Mesendoderm (in vitro differentiated cells): Measurements from ENCODE around the gene SDHD.

Experiments
- DNase-seq: peaks from one replicate; pipeline ENCODE4 v3.0.0; 2013
- H2AK5ac ChIP-seq: 2 replicates; pipeline ENCODE4 v1.6.1; 2013; ENCODE audit warnings: low read length, inconsistent platforms
- H2BK120ac ChIP-seq: 2 replicates; pipeline ENCODE4 v1.6.1; 2013; ENCODE audit warnings: low read depth, mild to moderate bottlenecking, low read length, moderate library complexity, mixed read lengths
- H2BK15ac ChIP-seq: replicated peaks from 2 replicates; pipeline ENCODE4 v1.6.1; 2013; ENCODE audit warnings: low read depth, mild to moderate bottlenecking, moderate library complexity
- H2BK5ac ChIP-seq: 2 replicates; pipeline ENCODE4 v1.6.1; 2013; ENCODE audit warnings: low read length, inconsistent platforms
- H3K18ac ChIP-seq: 2 replicates; pipeline ENCODE4 v1.6.1; 2013; ENCODE audit warnings: mild to moderate bottlenecking, low read length, mixed read lengths
- H3K23ac ChIP-seq: one replicate; pipeline ENCODE4 v1.6.1; 2013; ENCODE audit warnings: low read length
- H3K27ac ChIP-seq: 2 replicates; pipeline ENCODE4 v1.5.1; 2013; ENCODE audit warnings: low read depth, mild to moderate bottlenecking, inconsistent platforms, low read length, moderate library complexity
- H3K27me3 ChIP-seq: 2 replicates; pipeline ENCODE4 v1.6.1; 2013; ENCODE audit warnings: low read length, control low read depth, mild to moderate bottlenecking, inconsistent platforms; ENCODE audit not compliant: insufficient read depth, poor library complexity
- H3K36me3 ChIP-seq: 2 replicates; pipeline ENCODE4 v1.6.1; 2013; ENCODE audit warnings: low read length, inconsistent platforms; ENCODE audit not compliant: control insufficient read depth, insufficient read depth
- H3K4ac ChIP-seq: one replicate; pipeline ENCODE4 v1.6.1; 2013; ENCODE audit warnings: low read depth, mild to moderate bottlenecking, low read length, moderate library complexity
- H3K4me1 ChIP-seq: 2 replicates; pipeline ENCODE4 v1.6.1; 2013; ENCODE audit warnings: low read depth, low read length, inconsistent platforms; ENCODE audit not compliant: control insufficient read depth
- H3K4me2 ChIP-seq: 2 replicates; pipeline ENCODE4 v1.6.1; 2013; ENCODE audit warnings: low read length
- H3K4me3 ChIP-seq: 2 replicates; pipeline ENCODE4 v1.5.1; 2013; ENCODE audit warnings: mild to moderate bottlenecking, low read length
- H3K56ac ChIP-seq: one replicate; pipeline ENCODE4 v1.6.1; 2013; ENCODE audit warnings: low read length
- H3K79me1 ChIP-seq: 2 replicates; pipeline ENCODE4 v1.6.1; 2013; ENCODE audit warnings: low read length, inconsistent platforms
- H3K79me2 ChIP-seq: 2 replicates; pipeline ENCODE4 v1.6.1; 2013; ENCODE audit warnings: mild to moderate bottlenecking, low read length; ENCODE audit not compliant: control insufficient read depth, insufficient read depth
- H3K9ac ChIP-seq: 2 replicates; pipeline ENCODE4 v1.6.1; 2013; ENCODE audit warnings: low read length, inconsistent platforms
- H4K5ac ChIP-seq: one replicate; pipeline ENCODE4 v1.6.1; 2013; ENCODE audit warnings: low read length
- H4K8ac ChIP-seq: one replicate; pipeline ENCODE4 v1.6.1; 2013; ENCODE audit warnings: low read depth, mild to moderate bottlenecking, control low read depth, low read length, moderate library complexity
- WGBS: extraction: QIAGEN DNeasy Blood & Tissue Kit; methylation state at CpG from one replicate; pipeline ENCODE4 v1.1.7; 2013; ENCODE audit warnings: low lambda C conversion rate, missing lambda C conversion rate; ENCODE audit not compliant: insufficient coverage; ENCODE audit errors: extremely low coverage; 5-methylcytosine and 5-hydroxymethylcytosine counted together

SDHD gene

DNA sequence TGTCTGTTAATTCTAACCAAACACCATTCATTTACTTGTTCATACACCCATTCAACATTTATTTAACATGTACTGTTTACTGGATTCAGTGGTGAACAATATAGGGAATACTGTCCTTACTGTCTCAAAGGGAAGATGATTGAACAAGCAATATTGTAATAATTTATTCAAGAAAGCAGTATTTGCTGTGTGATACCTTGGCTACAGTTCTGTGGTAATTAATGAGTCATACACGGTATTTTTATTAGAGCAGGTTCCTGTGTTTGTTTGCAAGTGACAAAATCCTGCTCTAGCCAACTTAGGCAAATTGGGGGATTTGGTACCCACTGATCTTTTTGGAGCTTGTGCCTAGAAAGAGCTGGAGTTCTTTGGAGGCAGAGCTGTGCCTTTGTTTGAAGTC is 28.6 kb upstream of the SDHD start:
- Histone ChIP-seq H3K23ac (no peak overlapping the region), H3K4me1 (no peaks in the 10 kb centered on the region), H4K8ac (no peak overlapping the region), H3K9ac (no peak overlapping the region), H3K36me3 (peaks cover 6% of the 10 kb centered on the region), H3K4me3 (no peak overlapping the region), H2AK5ac (no peak overlapping the region), H3K79me2 (no peaks in the 10 kb centered on the region), H3K56ac (no peak overlapping the region), H2BK120ac (no peak overlapping the region), H3K4ac (no peak overlapping the region), H3K18ac (no peak overlapping the region), H3K79me1 (no peaks in the 10 kb centered on the region), H3K27me3 (no peaks in the 10 kb centered on the region), H2BK15ac (no peak overlapping the region), H3K4me2 (no peak overlapping the region), H3K27ac (no peak overlapping the region), H4K5ac (no peak overlapping the region), H2BK5ac (no peak overlapping the region)
- DNase-seq = no peak
- no CpG with 5 or more reads among the region's 1 CpG for WGBS

DNA sequence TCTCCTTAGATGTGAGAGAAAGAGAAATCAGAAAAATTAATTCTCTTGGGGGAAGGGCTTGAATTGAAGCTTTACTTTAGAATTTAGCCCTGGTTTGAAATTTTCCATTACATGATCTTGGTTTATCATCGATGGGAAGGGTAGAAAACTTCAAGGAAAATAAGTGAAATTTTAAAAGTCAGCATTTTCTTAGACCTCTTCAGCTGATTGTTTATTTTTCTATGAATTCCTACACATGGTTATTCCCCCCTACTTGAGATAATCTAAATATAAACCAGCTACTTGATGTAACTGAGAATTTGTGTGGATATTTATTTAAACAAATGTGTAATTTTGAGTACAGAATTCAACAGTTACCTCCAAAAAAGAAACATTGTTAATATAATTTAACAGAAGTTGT is 23.8 kb upstream of the SDHD start:
- Histone ChIP-seq H2BK120ac (no peak overlapping the region), H3K79me2 (no peaks in the 10 kb centered on the region), H3K4ac (no peak overlapping the region), H3K4me2 (no peak overlapping the region), H2AK5ac (no peak overlapping the region), H3K4me1 (no peaks in the 10 kb centered on the region), H3K4me3 (no peak overlapping the region), H3K36me3 (peaks cover 4% of the 10 kb centered on the region), H2BK5ac (no peak overlapping the region), H3K18ac (no peak overlapping the region), H3K79me1 (no peaks in the 10 kb centered on the region), H3K23ac (no peak overlapping the region), H3K9ac (no peak overlapping the region), H2BK15ac (no peak overlapping the region), H3K27me3 (no peaks in the 10 kb centered on the region), H3K27ac (no peak overlapping the region), H3K56ac (no peak overlapping the region), H4K8ac (no peak overlapping the region), H4K5ac (no peak overlapping the region)
- WGBS = no CpG with 5 or more reads among the region's 1 CpG
- no peak for DNase-seq

DNA sequence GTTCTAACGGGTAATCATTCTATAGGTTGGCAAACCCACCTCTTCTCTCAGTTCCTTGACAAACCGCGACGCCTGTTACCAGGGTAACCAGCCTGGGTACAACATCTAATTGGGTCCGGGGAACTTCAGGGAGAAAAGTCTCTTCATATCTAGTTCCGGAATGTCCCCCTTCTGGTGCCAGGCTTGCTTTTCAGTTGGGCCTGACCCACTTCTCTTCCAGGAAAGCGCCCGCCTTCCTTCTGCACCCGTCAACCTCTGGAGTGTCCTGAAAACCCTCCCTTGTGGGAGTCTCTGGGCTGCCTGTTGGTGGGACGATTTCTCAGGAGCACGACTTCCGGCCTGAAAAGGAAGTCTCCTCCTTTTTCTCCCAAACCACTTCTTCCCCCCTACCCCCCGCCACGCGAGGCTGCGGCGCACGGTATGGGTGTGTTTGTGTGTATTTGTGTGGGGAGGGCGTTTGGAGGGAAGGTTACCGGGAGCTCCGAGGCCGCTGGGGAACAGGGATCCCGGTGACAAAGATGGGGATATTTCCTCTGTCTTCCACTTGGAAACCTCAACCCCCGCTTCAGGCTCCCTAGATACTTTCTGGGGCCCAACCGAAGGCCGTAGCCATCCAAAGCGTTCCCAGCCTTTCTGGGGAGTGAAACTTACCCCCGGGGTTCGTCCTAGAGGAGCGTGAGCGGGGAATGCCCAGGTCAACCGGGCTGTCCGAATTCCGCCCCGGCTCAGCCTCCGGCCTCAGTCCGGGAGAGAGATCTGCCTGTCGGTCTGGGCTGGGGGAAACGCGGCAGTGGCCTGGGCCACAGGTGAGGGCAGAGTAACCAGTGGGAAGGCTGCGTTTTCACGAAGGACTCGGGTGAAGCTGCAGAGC is 12.5 kb upstream of the SDHD start, which contains the start of the genes NKAPD1 and PIH1D2:
NKAPD1 (plus strand) TSS at position 359 of the 871 bp plus-strand sequence. CDS start 1,276 bp downstream, outside the sequence.
PIH1D2 (minus strand) TSS at position 77 of the 871 bp plus-strand sequence. CDS start 843 bp downstream, outside the sequence.
- peaks cover 2% of the 10 kb centered on the region for H3K36me3 ChIP-seq
- H3K4me2 ChIP-seq = peak within 1 kb of the TSS; percentile 95
- H3K9ac ChIP-seq = peak within 1 kb of the TSS; percentile 97
- H2BK15ac ChIP-seq = no peak within 1 kb of the TSS
- H3K4me1 ChIP-seq = no peaks in the 10 kb centered on the region
- no peak within 1 kb of the TSS for H2BK120ac ChIP-seq
- H3K4ac ChIP-seq = peak within 1 kb of the TSS; percentile 26
- peak within 1 kb of the TSS; percentile 97 for H3K4me3 ChIP-seq
- no peak within 1 kb of the TSS for H2AK5ac ChIP-seq
- peak within 1 kb of the TSS; percentile 94 for H3K56ac ChIP-seq
- H3K79me2 ChIP-seq = peaks cover 9% of the 10 kb centered on the region
- H4K8ac ChIP-seq = no peak within 1 kb of the TSS
- peak within 1 kb of the TSS; percentile 27 for H2BK5ac ChIP-seq
- H3K23ac ChIP-seq = no peak within 1 kb of the TSS
- peak within 1 kb of the TSS; percentile 92 for H3K18ac ChIP-seq
- H3K27me3 ChIP-seq = no peaks in the 10 kb centered on the region
- H3K79me1 ChIP-seq = peaks cover 4% of the 10 kb centered on the region
- no peak within 1 kb of the TSS for H4K5ac ChIP-seq
- DNase-seq = peak; percentile 95
- H3K27ac ChIP-seq = peak within 1 kb of the TSS; percentile 92
- WGBS = no CpG with 5 or more reads among the region's 43 CpGs

DNA sequence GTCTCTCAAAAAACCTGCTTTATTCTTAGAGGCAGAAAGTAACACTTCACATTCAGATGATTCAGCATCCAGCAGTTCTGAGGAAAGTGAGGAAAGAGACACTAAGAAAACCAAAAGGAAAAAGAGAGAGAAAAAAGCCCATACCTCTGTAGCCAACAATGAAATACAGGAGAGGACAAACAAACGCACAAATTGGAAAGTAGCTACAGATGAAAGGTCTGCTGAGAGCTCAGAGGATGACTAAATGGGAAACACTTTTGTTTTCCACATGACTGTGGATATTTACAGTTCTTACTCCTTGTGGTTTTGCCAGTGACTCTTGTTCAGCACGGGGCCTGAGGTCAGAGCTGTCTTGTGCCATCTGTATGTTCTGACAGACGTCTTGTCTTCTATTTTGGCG is 3.9 kb upstream of the SDHD start:
- Histone ChIP-seq H3K4me2 (no peak overlapping the region), H3K36me3 (peaks cover 9% of the 10 kb centered on the region), H2AK5ac (no peak overlapping the region), H4K8ac (no peak overlapping the region), H2BK5ac (no peak overlapping the region), H3K4me1 (no peaks in the 10 kb centered on the region), H2BK120ac (no peak overlapping the region), H2BK15ac (no peak overlapping the region), H3K4ac (no peak overlapping the region), H3K23ac (no peak overlapping the region), H3K18ac (no peak overlapping the region), H3K79me1 (peaks cover 12% of the 10 kb centered on the region), H3K27me3 (no peaks in the 10 kb centered on the region), H3K9ac (no peak overlapping the region), H3K4me3 (no peak overlapping the region), H3K56ac (no peak overlapping the region), H3K27ac (no peak overlapping the region), H3K79me2 (peaks cover 20% of the 10 kb centered on the region), H4K5ac (no peak overlapping the region)
- no CpG with 5 or more reads among the region's 4 CpGs for WGBS
- no peak for DNase-seq

DNA sequence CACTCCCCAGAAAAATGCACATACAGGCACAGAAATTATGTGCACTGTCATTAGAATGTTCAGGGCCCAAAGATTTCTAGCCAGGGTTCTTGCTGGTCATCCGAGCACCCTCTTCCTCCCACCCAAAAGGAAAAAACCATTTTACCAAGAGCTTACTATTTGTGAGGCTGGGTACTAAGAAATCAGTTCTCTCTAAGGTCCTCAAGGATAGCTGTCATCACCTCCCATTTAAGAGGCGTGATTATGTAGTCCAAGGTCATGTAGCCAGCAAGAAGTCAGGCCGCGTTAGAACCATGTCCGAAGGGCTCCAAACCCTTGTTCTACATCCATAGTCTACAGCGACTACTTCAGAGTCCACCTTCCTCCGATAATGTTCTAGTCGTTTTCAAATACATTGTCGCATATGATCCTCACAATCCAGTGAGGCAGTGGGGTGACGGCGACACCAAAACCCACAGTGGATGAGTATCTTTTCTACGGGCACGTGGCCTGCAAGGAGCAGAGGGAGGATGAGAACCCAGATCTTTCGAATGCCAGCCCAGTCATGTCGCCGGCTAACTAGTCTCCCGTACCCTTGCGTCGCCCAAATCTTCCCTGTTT is 751 bp upstream of the SDHD start:
- Histone ChIP-seq H3K56ac (peak overlapping the region; percentile 96), H4K8ac (no peak overlapping the region), H4K5ac (no peak overlapping the region), H3K18ac (no peak overlapping the region), H2BK5ac (no peak overlapping the region), H3K9ac (peak overlapping the region; percentile 94), H3K4me3 (peak overlapping the region; percentile 90), H3K23ac (no peak overlapping the region), H3K4me1 (no peaks in the 10 kb centered on the region), H3K4ac (peak overlapping the region; percentile 76), H3K79me2 (peaks cover 22% of the 10 kb centered on the region), H2BK15ac (no peak overlapping the region), H2AK5ac (no peak overlapping the region), H3K27ac (no peak overlapping the region), H3K79me1 (peaks cover 13% of the 10 kb centered on the region), H3K27me3 (no peaks in the 10 kb centered on the region), H3K36me3 (peaks cover 6% of the 10 kb centered on the region), H3K4me2 (peak overlapping the region; percentile 69), H2BK120ac (no peak overlapping the region)
- DNase-seq = peak; percentile 36
- WGBS = no CpG with 5 or more reads among the region's 19 CpGs
